ENCODE measurements around the gene TMEM219.

- TF ChIP-seq CTCF (IDR thresholded peaks at IDR 0.05; ENCODE audit: extremely low read depth in 1 of 2, insufficient read depth in 1 of 2, low read depth in 1 of 2, low read length in 2 of 2) (no peak), POLR2A (IDR thresholded peaks at IDR 0.05; ENCODE audit: low read depth, low read length) (no peak)
These were observed 40.9 kb downstream of the TMEM219 start for GRCh38 chr16:30002614-30003346.
